Cardiac fibroblast (primary cell): ENCODE data around the gene ANKRD40.

Experiments
- DNase-seq, 2 donors: peaks; one replicate each; pipeline versions ENCODE4 v3.0.0 to v3.0.0-alpha.2; 2010; ENCODE audit warnings: low read depth in 2 of 2
- H3K4me3 ChIP-seq, 2 donors: replicated peaks in 1 of 2; 1 replicate in 1 of 2; 2 replicates in 1 of 2; pipeline ENCODE4 v1.5.1; 2011; ENCODE audit warnings: low read depth in 2 of 2, low read length in 2 of 2, mild to moderate bottlenecking in 2 of 2, moderate library complexity in 1 of 2
- CTCF ChIP-seq: IDR thresholded peaks from one replicate; pipeline ENCODE4 v1.5.1; 2011; ENCODE audit warnings: low read depth, mild to moderate bottlenecking, low read length, inconsistent platforms

ANKRD40 gene

GRCh38 chr17:50685691-50686493 lies 21.8 kb downstream of the ANKRD40 start:
- no peak for TF ChIP-seq CTCF
- DNase-seq = no peak
- H3K4me3 ChIP-seq = no peak overlapping the region

GRCh38 chr17:50685334-50685665 lies 22.4 kb downstream of the ANKRD40 start:
- no peak overlapping the region for H3K4me3 ChIP-seq
- TF ChIP-seq CTCF = no peak

GRCh38 chr17:50684612-50685333 lies 22.9 kb downstream of the ANKRD40 start:
- no peak overlapping the region for H3K4me3 ChIP-seq
- no peak for TF ChIP-seq CTCF
- no peak for DNase-seq

More at GRCh38 chr17:50685334-50685665, 22.4 kb downstream of the ANKRD40 start:
- DNase-seq = no peak

GRCh38 chr17:50684288-50684611 lies 23.5 kb downstream of the ANKRD40 start:
- no peak for DNase-seq
- no peak for TF ChIP-seq CTCF
- H3K4me3 ChIP-seq = no peak overlapping the region

GRCh38 chr17:50683434-50684287 lies 24.1 kb downstream of the ANKRD40 start:
- no peak for DNase-seq
- no peak overlapping the region for H3K4me3 ChIP-seq
- no peak for TF ChIP-seq CTCF

GRCh38 chr17:50682938-50683337 lies 24.8 kb downstream of the ANKRD40 start:
- no peak for DNase-seq
- H3K4me3 ChIP-seq = no peak overlapping the region
- TF ChIP-seq CTCF = no peak
